GM18873 (cell line): ENCODE measurements around the gene DPYD.

Source experiments
- ATAC-seq: cut with Tn5 transposase; IDR thresholded peaks from one replicate; pipeline ENCODE4 v1.9.1; 2021; ENCODE audit warnings: mild to moderate bottlenecking, moderate library complexity, moderate number of reproducible peaks; ENCODE audit not compliant: unreplicated experiment, low FRiP score

The DPYD gene

GRCh38 chr1:97727029-97727428, 193.8 kb downstream of the DPYD start:
- no peak for ATAC-seq

GRCh38 chr1:97726386-97726785, 194.4 kb downstream of the DPYD start:
- no peak for ATAC-seq

GRCh38 chr1:97721221-97721620, 199.6 kb downstream of the DPYD start:
- ATAC-seq, result no peak

- no peak for ATAC-seq
Observed at GRCh38 chr1:97712980-97713379, 207.9 kb downstream of the DPYD start.

GRCh38 chr1:97711858-97712257, 209.0 kb downstream of the DPYD start:
- ATAC-seq, result no peak

GRCh38 chr1:97693601-97694000, 227.2 kb downstream of the DPYD start:
- ATAC-seq, result no peak

GRCh38 chr1:97691325-97691724, 229.5 kb downstream of the DPYD start:
- no peak for ATAC-seq

GRCh38 chr1:97685360-97685759, 235.5 kb downstream of the DPYD start:
- no peak for ATAC-seq

- ATAC-seq, result no peak
Observed at GRCh38 chr1:97680894-97681293, 239.9 kb downstream of the DPYD start.

- no peak for ATAC-seq
Observed at GRCh38 chr1:97680470-97680869, 240.4 kb downstream of the DPYD start.

- no peak for ATAC-seq
Observed at GRCh38 chr1:97677702-97678101, 243.1 kb downstream of the DPYD start.

GRCh38 chr1:97674517-97674916, 246.3 kb downstream of the DPYD start:
- no peak for ATAC-seq

GRCh38 chr1:97668945-97669344, 251.9 kb downstream of the DPYD start:
- ATAC-seq, result no peak

GRCh38 chr1:97660431-97661105, 260.3 kb downstream of the DPYD start:
- no peak for ATAC-seq

GRCh38 chr1:97654876-97655585, 265.8 kb downstream of the DPYD start:
- ATAC-seq, result no peak

- no peak for ATAC-seq
Observed at GRCh38 chr1:97651250-97651649, 269.6 kb downstream of the DPYD start.

GRCh38 chr1:97649591-97649990, 271.2 kb downstream of the DPYD start:
- ATAC-seq, result no peak

- no peak for ATAC-seq
Observed at GRCh38 chr1:97647776-97648175, 273.1 kb downstream of the DPYD start.

GRCh38 chr1:97646071-97646470, 274.8 kb downstream of the DPYD start:
- ATAC-seq, result no peak

- ATAC-seq, result no peak
Observed at GRCh38 chr1:97640677-97641076, 280.2 kb downstream of the DPYD start.

GRCh38 chr1:97636941-97637340, 283.9 kb downstream of the DPYD start:
- no peak for ATAC-seq

- no peak for ATAC-seq
Observed at GRCh38 chr1:97634758-97635157, 286.1 kb downstream of the DPYD start.
